Stimulated activated CD8-positive, alpha-beta memory T cell treated with anti-CD3 and anti-CD28 coated beads, Interleukin-2, amount 100 ng/mL, for 48 hours (primary cell): ENCODE results near the gene BRCA1.
A peak's percentile ranks its signal among the peaks of the same experiment; 100 is the strongest.
"Not testable (repeated sequence)": the region's sequence is repeated elsewhere in the genome, so short reads cannot be mapped to it uniquely, and the experiment has no call there.

Experiments
- DNase-seq, 2 donors: peaks; one replicate each; pipeline ENCODE4 v3.0.0-alpha.2; 2020; ENCODE audit warnings: low read depth in 2 of 2

The BRCA1 gene

GRCh38 chr17:43125133-43125966, at the start of gene BRCA1:
Gene BRCA1, minus strand, starts transcription at chr17:43125364. Its CDS starts 1,268 bp downstream, at chr17:43124096.
- peak; percentile 81 to 90 for DNase-seq

GRCh38 chr17:43171586-43172487, 46.7 kb upstream of the BRCA1 start:
- DNase-seq: no peak

- DNase-seq: peak; percentile 83 to 92
These were observed 45.8 kb upstream of the BRCA1 start, which contains the start of gene NBR1 for GRCh38 chr17:43170766-43171585. Gene NBR1, plus strand, starts transcription at chr17:43171214. Its CDS starts 4,586 bp downstream, at chr17:43175800.

- DNase-seq: peak; percentile 76 to 78
These were observed 45.1 kb upstream of the BRCA1 start for GRCh38 chr17:43170140-43170765.

- DNase-seq: peak; percentile 2 to 3
These were observed 44.5 kb upstream of the BRCA1 start for GRCh38 chr17:43169561-43170139.

- DNase-seq: not testable (repeated sequence)
These were observed 40.8 kb upstream of the BRCA1 start for GRCh38 chr17:43165971-43166370.

GRCh38 chr17:43159957-43160356, 34.8 kb upstream of the BRCA1 start:
- DNase-seq: not testable (repeated sequence)

- DNase-seq: not testable (repeated sequence)
These were observed 34.1 kb upstream of the BRCA1 start for GRCh38 chr17:43159232-43159631.

- DNase-seq: no peak
These were observed 30.5 kb upstream of the BRCA1 start for GRCh38 chr17:43155666-43156065.

GRCh38 chr17:43153197-43153835, 28.2 kb upstream of the BRCA1 start:
- not testable (repeated sequence) for DNase-seq

- DNase-seq: no peak
These were observed 26.8 kb upstream of the BRCA1 start for GRCh38 chr17:43151880-43152456.

GRCh38 chr17:43146649-43147048, 21.5 kb upstream of the BRCA1 start:
- no peak for DNase-seq

- DNase-seq: no peak
These were observed 18.0 kb upstream of the BRCA1 start for GRCh38 chr17:43143201-43143600.

GRCh38 chr17:43142153-43142552, 17.0 kb upstream of the BRCA1 start:
- DNase-seq: no peak

- no peak for DNase-seq
These were observed 15.5 kb upstream of the BRCA1 start for GRCh38 chr17:43140396-43141332.

GRCh38 chr17:43138531-43138930, 13.4 kb upstream of the BRCA1 start:
- not testable (repeated sequence) for DNase-seq

GRCh38 chr17:43136574-43136973, 11.4 kb upstream of the BRCA1 start:
- DNase-seq: not testable (repeated sequence)

GRCh38 chr17:43135454-43135819, 10.3 kb upstream of the BRCA1 start:
- no peak for DNase-seq
